MG63 (cell line): Measurements from ENCODE around the gene FCHSD2. TPM values are rescaled to one million over a fixed set of nuclear protein-coding genes. Genes with fewer than 3 reads are reported as not detected.
"Not testable (repeated sequence)": the region's sequence is repeated elsewhere in the genome, so short reads cannot be mapped to it uniquely, and the experiment has no call there.

Experiments
- DNase-seq: peaks from one replicate; pipeline ENCODE4 v3.0.0-alpha.2; 2020
- H3K27me3 ChIP-seq: fragments of 250-450 bp; sonication (Bioruptor Pico); 2 replicates; pipeline ENCODE4 v1.5.1; 2020; ENCODE audit warnings: mild to moderate bottlenecking, moderate library complexity
- H3K36me3 ChIP-seq: fragments of 250-450 bp; sonication (Bioruptor Pico); 2 replicates; pipeline ENCODE4 v1.5.1; 2020; ENCODE audit warnings: mild to moderate bottlenecking, moderate library complexity
- H3K4me3 ChIP-seq: fragments of 250-450 bp; sonication (Bioruptor Pico); 2 replicates; pipeline ENCODE4 v1.5.1; 2020; ENCODE audit warnings: mild to moderate bottlenecking, moderate library complexity
- H3K9me3 ChIP-seq: fragments of 250-450 bp; sonication (Bioruptor Pico); 2 replicates; pipeline ENCODE4 v1.5.1; 2020; ENCODE audit warnings: mild to moderate bottlenecking, moderate library complexity
- total RNA-seq: library from RNA; depleted of rRNA; stranded (reverse); fragments of >200 nt; shearing (Covaris generic); gene quantifications from 2 replicates; pipeline ENCODE4 v1.2.3, GENCODE V29; 2014; ENCODE audit warnings: low replicate concordance

Gene FCHSD2
- total RNA-seq, 1 experiment from 2014 or later: 8.2 TPM

DNA sequence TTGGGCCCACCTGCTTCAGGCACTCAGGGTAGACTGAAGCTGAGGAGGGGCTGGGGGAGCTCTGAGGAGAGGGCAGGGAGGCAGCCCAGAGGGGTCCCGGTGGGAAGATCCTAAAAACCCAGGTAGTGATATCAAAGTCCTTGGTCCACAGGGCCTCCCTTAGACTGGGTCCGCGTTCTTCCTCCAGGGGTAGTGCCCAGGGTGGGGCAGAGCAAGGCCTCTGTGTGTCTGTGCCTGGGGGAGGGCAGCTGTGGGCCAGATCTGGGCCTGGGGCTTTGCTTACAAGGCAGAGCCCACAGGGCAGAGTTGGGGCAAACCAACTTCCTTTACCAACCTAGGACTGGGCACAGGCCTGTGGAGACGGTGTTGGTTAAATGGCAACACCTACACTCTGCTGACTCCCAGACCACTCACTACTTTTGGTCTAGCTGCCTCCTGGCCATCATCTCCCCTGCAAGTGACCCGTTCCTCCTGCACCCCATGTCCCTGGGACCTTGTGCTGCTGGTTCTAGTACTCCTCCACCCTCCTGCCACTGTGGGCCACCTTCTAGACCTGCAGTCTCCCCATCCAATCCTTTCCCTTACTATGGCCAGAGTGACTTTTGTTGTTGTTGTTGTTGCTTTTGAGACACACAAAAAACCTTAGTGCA, 312.1 kb downstream of the FCHSD2 start:
- H3K9me3 ChIP-seq: no peaks in the 10 kb centered on the region
- H3K4me3 ChIP-seq: no peak overlapping the region
- no peak for DNase-seq
- H3K27me3 ChIP-seq: no peaks in the 10 kb centered on the region
- H3K36me3 ChIP-seq: peaks cover 3% of the 10 kb centered on the region

DNA sequence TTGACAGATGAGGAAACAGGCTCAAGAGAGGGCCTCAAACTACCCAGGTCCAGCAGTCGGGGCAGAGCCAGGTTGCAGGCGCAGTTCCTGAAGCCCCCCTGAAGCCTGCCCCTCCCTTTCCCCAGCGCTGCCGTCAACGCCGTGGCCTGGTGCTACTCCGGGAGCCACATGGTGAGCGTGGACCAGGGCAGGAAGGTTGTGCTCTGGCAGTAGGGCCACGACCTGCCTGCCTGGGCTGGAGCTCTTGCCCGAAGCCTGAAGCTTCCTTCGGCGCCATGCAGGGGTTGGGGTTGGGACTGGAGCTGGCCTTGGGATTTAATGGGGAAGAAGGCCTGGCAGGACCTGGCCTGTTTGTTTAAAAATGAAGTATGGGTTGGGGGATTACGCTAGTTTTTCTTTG, 312.9 kb downstream of the FCHSD2 start:
- no peak for DNase-seq
- no peak overlapping the region for H3K4me3 ChIP-seq
- H3K27me3 ChIP-seq: no peaks in the 10 kb centered on the region
- peaks cover 3% of the 10 kb centered on the region for H3K36me3 ChIP-seq
- H3K9me3 ChIP-seq: no peaks in the 10 kb centered on the region

- H3K27me3 ChIP-seq: no peaks in the 10 kb centered on the region
- no peak overlapping the region for H3K4me3 ChIP-seq
- peaks cover 3% of the 10 kb centered on the region for H3K36me3 ChIP-seq
- no peaks in the 10 kb centered on the region for H3K9me3 ChIP-seq
- DNase-seq: no peak
Observed at GRCh38 chr11:72828692-72829101, 313.4 kb downstream of the FCHSD2 start.

DNA sequence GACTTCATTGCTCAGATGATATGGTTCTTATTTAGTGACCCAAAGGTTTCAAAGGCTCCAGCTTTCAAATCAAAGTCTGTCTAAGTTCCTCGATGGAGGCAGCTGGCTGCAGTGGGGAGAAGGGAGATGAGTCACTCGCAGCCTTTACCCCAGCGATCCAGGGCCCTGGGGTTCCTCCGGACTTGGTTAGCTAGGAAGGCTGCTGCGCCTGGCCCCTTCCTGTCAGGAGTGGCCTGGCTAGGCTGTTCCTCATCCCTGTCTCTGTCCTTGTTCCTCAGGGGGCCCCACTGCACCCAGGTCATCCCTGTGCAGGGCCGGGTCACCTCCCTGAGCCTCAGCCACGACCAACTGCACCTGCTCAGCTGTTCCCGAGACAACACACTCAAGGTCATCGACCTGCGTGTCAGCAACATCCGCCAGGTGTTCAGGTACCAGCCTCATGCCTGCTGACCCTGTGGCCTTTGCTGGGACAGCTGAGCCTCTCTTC, 314.0 kb downstream of the FCHSD2 start:
- DNase-seq: no peak
- Histone ChIP-seq H3K9me3 (no peaks in the 10 kb centered on the region), H3K36me3 (peaks cover 3% of the 10 kb centered on the region), H3K27me3 (no peaks in the 10 kb centered on the region), H3K4me3 (no peak overlapping the region)

- H3K36me3 ChIP-seq, H3K27me3 ChIP-seq, DNase-seq, H3K9me3 ChIP-seq, H3K4me3 ChIP-seq: not testable (repeated sequence)
Observed at GRCh38 chr11:72827656-72828055, 314.5 kb downstream of the FCHSD2 start.

DNA sequence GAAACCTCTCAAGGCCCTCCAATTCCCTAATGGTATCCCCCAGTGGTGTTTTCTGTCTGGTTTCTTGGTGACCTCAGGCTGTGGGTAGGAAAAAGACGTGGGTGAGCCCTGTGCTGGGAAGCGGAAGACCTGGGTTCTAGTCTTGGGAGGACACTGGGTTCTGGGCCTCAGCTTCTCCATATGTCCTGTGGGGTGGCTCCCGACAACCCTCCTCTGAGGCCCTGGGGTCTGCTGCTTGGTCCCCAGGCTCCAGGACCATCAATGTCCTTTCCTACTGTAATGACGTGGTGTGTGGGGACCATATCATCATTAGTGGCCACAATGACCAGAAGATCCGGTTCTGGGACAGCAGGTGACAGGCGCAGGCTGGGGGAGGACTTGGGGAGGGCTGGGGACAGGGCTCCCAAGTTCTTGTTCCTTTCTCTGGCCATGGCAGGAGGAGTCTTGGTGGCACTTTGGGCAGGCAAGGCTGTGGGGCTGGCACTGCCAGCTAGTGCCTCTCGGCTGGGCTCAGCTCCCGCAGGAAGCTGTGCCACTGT, 315.1 kb downstream of the FCHSD2 start:
- Histone ChIP-seq H3K36me3 (peaks cover 3% of the 10 kb centered on the region), H3K9me3 (no peaks in the 10 kb centered on the region), H3K4me3 (no peak overlapping the region), H3K27me3 (no peaks in the 10 kb centered on the region)
- DNase-seq: no peak

GRCh38 chr11:72826191-72826941, 315.8 kb downstream of the FCHSD2 start:
- Histone ChIP-seq H3K27me3 (no peaks in the 10 kb centered on the region), H3K36me3 (no peaks in the 10 kb centered on the region; the same call in 1 of the 2 replicates), H3K9me3 (no peaks in the 10 kb centered on the region), H3K4me3 (no peak overlapping the region)
- no peak for DNase-seq

GRCh38 chr11:72825661-72826060, 316.5 kb downstream of the FCHSD2 start:
- Histone ChIP-seq H3K9me3 (no peaks in the 10 kb centered on the region), H3K4me3 (no peak overlapping the region), H3K36me3 (no peaks in the 10 kb centered on the region; the same call in 1 of the 2 replicates), H3K27me3 (no peaks in the 10 kb centered on the region)
- no peak for DNase-seq

- H3K27me3 ChIP-seq: no peaks in the 10 kb centered on the region
- no peak for DNase-seq
- no peak overlapping the region for H3K4me3 ChIP-seq
- H3K36me3 ChIP-seq: no peaks in the 10 kb centered on the region
- H3K9me3 ChIP-seq: no peaks in the 10 kb centered on the region
Observed at GRCh38 chr11:72824811-72825505, 317.2 kb downstream of the FCHSD2 start.

DNA sequence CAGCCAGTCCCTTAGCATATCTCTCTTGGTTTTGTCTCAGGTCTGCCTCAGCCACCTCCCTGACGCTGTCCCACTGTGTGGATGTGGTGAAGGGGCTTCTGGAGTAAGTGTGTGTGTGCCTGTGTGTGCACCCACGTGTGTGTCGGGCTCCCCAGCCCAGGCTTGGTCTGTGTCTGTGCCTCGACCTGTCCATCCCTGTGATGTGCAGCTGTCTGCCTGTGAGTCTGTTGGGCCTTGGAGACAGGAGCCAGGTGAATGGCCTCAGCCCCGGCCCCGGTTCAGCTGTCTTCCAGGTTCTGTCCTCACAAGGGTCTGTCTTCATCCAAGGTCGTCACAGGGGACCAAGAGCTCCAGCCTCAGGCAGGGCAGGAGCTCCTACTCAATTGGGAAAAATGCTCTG, 318.1 kb downstream of the FCHSD2 start:
- DNase-seq: no peak
- H3K36me3 ChIP-seq: no peaks in the 10 kb centered on the region
- H3K27me3 ChIP-seq: no peaks in the 10 kb centered on the region

GRCh38 chr11:72823105-72823804, 318.9 kb downstream of the FCHSD2 start:
- Histone ChIP-seq H3K36me3 (no peaks in the 10 kb centered on the region), H3K9me3 (no peaks in the 10 kb centered on the region), H3K27me3 (no peaks in the 10 kb centered on the region), H3K4me3 (no peak overlapping the region)
- DNase-seq: no peak

More for the DNA sequence above, 318.1 kb downstream of the FCHSD2 start:
- H3K4me3 ChIP-seq: no peak overlapping the region
- no peaks in the 10 kb centered on the region for H3K9me3 ChIP-seq

GRCh38 chr11:72821920-72822799, 320.0 kb downstream of the FCHSD2 start:
- DNase-seq: no peak
- H3K4me3 ChIP-seq: no peak overlapping the region
- no peaks in the 10 kb centered on the region for H3K27me3 ChIP-seq
- no peaks in the 10 kb centered on the region for H3K36me3 ChIP-seq
- H3K9me3 ChIP-seq: no peaks in the 10 kb centered on the region

- Histone ChIP-seq H3K4me3 (no peak overlapping the region), H3K36me3 (no peaks in the 10 kb centered on the region), H3K27me3 (no peaks in the 10 kb centered on the region), H3K9me3 (no peaks in the 10 kb centered on the region)
- DNase-seq: no peak
Observed at GRCh38 chr11:72821221-72821919, 320.7 kb downstream of the FCHSD2 start.

- DNase-seq: no peak
- Histone ChIP-seq H3K36me3 (no peaks in the 10 kb centered on the region), H3K4me3 (no peak overlapping the region), H3K9me3 (no peaks in the 10 kb centered on the region), H3K27me3 (no peaks in the 10 kb centered on the region)
Observed at GRCh38 chr11:72820439-72821139, 321.5 kb downstream of the FCHSD2 start.

DNA sequence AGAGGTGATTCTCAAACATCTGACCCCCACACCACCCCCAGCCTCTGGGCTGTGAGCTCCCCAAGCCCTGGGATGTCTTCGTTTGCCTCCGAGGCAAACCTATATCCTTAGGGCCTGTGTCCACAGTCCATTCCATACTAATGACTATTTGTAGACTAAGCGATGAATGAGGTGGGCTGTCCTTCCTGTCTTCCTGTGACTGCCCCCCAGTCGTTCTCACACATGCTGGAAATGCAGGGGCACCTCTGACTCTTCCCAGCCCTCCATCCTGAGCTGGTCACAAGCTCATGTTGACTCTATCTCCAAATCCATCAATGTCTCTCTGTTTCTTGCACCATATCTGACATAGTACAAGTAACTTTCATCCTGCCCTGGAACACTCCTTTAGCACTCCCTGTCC, 323.1 kb downstream of the FCHSD2 start:
- DNase-seq: no peak
- Histone ChIP-seq H3K9me3 (no peaks in the 10 kb centered on the region), H3K36me3 (no peaks in the 10 kb centered on the region), H3K4me3 (no peak overlapping the region), H3K27me3 (no peaks in the 10 kb centered on the region)
